ENCODE data around the gene SLC35E1.
"Not testable (repeated sequence)": the region's sequence is repeated elsewhere in the genome, so short reads cannot be mapped to it uniquely, and the experiment has no call there.

SLC35E1 gene

DNA sequence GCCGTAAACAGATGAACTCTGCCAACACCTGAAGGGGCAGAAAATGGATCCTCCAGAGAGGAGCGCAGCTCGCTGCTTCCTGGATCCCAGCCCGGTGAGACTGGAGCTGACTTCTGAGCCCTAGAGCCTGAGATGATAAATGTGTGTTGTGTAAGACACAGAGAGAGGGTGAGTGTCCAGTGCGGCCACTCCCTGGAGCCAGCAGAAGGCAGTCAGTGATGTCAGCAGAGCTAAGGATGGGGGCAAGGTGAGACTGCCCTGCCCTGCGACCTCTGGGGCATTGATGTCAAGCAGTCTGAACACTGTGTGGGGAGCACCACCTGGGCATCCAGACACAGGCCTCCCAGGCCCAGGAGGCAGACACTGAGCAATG lies 9.7 kb upstream of the SLC35E1 start:
- no peak for DNase-seq (ENCODE audit: low read depth in 2 of 2)

DNA sequence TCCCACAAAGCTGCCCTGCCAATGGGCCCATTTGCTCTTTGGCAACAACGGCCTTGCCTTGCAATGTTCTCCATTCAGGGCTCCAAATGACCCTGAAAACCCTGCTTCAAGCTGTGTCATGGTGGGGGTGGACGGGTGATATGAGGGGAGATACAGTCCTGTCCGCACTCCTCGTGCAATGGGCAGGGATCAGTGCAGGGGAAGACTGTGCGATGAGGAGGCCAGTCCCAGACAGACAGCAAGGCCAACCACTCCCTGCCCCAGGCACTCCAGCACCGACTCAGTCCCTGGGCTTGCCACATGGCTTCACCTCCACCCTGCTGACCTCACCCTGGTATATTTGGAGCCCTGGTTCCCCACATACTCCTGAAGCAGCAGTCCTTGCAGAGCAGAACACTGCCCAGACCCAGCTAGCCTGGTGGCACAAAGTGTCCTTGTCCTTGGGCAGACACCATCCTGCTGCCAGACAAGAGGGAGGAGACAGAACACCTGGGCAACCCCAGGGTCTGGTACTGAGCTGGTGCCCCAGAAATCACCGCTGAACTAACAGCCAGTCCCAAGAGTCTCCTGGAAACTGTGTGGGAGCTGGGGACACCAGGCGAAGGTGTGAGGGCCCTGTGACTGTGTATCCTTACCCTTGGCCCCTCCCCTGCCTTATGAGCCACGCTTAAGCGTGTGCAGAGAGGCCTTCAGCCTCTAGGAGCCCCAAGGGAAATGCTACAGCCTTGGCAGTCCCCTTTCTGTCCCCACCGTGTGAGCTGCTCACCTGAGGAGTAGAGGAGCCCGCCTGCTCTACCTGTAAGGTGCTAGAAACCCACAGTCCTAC lies 9.1 kb upstream of the SLC35E1 start:
- no peak for DNase-seq (ENCODE audit: low read depth in 2 of 2)

DNA sequence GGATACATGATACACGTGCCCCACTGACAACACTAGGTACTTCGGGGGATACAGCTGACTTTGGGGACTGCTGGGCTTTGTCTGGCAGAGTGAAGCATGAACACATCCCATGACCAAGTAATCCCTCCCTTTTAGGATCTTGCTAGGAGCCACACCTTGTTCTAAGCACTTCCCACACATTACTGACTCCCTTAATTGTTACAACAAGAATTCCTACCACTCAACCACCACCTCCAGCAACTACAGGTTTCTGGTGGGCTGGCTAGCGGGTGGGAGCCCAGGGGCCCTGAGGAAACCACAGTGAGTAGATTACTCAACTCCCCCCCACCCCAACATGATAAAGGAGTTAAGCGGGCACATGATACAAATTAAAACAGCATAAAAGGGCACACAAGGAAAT lies 7.2 kb upstream of the SLC35E1 start:
- no peak for DNase-seq (ENCODE audit: low read depth in 2 of 2)

DNA sequence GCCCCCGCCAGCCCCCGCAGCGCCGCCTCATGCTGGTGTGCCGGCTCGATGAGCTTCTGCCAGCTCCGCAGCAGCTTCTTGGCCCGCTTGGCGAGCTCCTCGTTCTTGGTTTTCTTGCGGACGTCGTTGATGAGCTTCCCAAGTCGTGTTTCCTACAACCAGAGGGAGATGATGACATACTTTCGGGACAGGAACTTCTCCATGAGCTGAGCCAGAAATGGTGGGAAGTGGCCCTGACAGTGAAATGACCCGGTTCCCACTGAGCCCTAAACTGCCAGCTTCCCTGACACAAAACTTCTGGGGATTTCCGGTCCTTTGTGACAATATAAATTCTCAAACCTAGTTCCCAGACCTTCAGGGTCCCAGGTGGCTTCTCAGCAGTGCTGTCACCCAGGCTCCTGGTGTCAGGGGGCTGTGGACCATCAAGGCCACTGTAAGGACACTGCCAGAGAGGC lies 5.3 kb upstream of the SLC35E1 start:
- no peak for DNase-seq (ENCODE audit: low read depth in 2 of 2)

DNA sequence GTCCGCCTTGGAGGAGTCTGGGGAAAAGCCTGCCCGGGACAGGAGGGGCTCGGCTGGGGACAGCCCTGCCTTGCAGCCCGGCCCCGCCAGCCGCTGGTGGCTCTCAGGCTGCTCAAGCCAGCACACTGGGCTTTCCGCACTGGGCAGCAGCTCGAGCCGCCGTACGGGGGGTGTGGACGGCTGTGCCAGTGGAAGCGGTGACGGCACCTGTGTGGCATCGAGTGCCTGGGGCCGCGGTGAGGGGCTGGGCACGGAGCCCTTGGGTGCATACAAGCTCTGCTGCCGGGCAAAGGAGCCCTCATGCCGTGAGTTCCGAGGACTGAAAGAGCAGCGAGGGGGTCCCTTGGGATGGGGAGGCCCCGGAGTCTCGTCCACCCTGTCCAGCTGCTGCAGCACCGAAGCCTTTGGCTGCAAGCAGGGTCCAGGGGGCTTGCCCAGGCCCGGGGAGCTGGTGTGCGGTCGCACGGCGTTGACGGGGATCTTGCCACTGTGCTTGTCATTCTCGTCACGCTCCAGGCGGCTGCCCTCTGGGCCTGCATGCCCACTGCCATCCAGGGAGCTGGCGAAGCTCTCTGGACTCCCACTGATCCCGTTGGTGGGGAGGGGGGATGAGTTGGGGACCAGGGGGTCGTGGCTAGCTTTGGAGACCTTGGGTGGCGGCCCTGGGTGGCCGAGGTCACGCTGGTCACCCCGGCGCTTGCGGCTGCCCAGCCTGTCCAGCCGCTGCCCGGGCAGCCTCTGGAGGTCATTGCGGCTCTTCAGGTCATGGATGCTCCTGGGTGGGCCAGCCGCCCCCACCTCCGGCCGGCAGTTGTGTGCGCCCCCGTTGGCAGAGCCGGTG lies 4.7 kb upstream of the SLC35E1 start:
- DNase-seq (ENCODE audit: low read depth in 2 of 2) = no peak

DNA sequence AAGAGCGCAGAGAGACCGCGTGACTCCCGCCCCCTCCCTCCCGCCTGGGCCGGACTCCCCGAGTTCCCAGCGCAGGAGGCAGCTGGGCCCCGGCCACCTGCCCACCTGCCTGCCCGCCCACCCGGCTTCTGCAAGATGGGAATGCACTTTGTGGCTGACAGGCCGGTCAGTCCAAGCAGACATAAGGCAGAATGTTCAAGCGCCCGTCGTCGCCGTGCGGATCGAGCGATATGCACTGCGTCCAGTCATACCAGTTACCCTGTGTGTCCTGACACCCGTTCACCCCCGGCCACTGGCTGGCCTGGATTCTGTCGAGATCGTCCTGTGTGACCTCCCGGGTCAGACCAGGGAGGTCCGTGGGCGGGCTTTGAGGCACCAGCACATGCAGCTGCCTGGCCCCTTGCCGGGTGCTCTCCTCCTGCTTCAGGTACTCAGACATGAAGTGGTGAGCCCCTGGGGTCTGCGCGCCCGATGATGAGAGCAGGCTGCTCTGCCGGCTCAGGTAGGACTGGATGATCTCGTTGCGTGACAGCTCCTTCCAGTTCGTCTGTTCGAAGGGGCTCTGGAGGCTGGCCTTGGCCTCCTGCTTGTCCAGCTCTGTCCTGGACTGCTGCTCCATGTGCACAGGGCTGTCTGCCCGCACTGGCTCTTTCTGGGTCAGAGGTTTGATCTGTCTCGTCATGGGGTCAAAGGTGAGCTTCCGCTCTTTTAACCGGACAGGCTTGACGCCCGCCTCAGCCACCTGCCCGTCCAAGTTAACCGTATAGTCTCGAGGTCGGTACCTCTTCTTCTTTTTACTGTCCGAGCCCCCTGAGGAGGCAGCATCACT lies 3.9 kb upstream of the SLC35E1 start:
- DNase-seq (ENCODE audit: low read depth in 2 of 2) = no peak

DNA sequence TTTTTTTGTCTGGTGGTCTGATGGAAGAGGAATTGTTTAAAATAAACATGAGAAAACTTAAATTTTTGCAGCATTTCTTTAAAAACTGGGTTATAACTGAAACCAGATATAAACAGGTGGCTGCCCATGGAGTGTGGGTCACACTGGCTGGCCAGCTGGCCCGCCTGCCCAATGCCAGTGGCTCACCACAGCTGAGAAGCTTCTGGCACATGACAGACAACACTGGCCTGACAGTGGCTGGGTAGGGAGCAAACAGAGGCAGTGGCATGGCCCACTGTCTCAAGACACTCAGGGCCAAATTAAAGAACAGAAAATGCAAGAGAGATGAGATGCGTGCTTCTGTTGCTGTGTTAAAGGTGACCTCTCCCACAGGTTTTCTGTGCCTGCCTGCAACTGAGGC lies 3.1 kb upstream of the SLC35E1 start:
- DNase-seq (ENCODE audit: low read depth in 2 of 2) = no peak

DNA sequence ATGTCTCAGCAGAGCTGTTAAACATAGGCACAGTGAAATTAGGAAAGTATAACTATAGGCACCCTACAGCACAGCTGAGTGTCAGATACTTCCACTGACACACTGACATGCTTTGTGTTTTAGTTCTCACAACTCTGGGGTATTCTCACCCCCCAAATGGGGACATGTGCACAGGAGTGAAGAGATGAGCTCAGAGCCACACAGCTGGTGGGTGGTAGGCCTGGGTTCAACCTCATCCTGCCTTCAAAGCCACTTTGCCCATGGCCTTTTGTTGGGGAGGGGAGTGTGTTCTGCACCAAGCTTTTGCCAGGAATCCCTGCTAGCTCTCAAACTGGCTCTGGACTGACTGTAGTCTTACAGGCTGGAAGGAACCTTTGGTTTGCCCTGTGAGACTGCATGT lies 1.7 kb upstream of the SLC35E1 start:
- DNase-seq (ENCODE audit: low read depth in 2 of 2) = no peak

DNA sequence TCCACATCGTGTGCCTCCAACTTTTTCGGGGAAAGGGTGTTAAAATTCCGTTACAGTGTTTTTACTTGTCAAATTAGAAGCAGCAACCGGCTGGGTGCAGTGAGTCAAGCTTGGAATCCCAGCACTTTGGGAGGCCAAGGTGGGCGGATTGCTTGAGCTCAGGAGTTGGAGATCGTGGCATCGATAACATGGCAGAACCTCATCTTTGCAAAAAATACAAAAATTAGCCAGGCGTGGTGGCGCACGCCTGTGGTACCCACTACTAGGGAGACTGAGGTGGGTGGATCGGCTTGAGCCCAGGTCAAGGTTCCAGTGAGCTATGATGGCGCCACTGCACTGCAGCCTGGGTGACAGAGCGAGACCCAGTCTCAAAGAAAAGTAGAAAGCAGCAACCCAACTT lies 1.1 kb upstream of the SLC35E1 start:
- DNase-seq (ENCODE audit: low read depth in 2 of 2) = no peak

DNA sequence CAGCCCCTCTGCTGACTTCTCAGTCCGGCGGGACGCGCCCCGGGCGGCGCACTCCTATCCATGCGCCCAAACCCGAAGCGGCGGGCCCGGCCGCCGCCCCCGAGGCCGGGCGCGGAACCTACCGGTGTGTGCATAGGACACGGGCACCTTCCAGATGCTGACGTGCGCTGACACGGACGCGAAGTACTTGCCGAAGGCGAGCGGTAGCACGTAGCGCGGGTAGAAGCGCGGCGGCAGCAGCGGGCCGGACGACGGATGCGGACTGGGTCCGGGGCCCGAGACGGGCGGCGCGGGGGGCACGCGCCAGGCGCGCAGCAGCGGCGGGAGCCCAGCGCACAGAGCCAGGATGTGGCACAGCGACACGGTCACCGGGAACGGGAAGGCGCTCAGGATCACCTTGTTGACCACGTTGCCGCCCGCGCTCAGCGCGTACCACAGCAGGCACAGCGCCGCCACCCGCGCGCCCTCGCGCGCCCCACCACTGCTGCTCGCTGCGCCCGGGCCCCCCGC lies 338 bp downstream of the SLC35E1 start:
- DNase-seq (ENCODE audit: low read depth in 2 of 2) = no peak

DNA sequence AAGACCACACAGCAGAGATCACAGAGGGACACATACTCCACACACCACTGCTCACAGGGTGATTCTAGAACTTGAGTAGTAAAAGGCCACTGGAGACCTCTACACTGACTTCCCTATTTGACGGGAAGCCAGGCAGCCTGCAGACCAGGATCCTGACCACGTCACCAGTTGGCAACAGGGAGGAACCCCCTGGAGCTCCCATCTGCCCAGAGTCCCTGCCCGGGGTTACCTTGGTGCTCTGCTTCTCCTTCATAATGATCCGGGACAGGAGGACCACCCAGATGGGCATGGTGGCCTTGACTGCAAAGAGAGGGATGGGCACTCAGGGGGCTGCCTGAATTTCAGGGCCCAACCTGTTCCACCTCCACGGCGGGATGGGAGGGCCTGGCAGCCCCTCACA lies 932 bp downstream of the SLC35E1 start:
- DNase-seq (ENCODE audit: low read depth in 2 of 2) = no peak

DNA sequence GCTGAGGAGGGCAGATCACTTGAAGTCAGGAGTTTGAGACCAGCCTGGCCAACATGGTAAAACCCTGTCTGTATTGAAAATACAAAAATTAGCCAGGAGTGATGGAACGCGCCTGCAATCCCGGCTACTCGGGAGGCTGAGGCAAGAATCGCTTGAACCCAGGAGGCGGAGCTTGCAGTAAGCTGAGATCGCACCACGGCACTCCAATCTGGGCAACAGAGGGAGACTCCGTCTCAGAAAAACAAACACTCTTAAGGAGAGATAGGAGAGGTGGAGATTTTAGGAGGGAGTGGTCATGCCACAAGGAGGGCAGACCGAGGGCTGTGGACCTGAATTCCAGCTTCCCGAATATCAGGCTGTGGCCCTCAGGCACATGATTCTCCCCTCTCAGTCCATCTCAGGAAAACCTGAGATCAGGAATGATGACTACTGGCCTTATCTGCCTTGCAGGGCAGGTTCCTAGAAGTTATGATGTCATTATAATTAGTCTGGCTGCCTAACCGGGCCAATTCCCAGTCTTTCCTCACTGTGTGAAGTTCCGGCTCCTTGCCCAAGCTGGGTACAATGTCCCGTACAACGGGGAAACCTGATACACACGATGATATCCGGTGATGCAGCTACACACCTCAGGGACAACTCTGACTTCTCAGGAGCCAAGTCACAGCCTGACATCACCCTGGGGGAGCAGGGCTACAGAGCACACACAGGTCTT lies 2.5 kb downstream of the SLC35E1 start:
- no peak for DNase-seq (ENCODE audit: low read depth in 2 of 2)

DNA sequence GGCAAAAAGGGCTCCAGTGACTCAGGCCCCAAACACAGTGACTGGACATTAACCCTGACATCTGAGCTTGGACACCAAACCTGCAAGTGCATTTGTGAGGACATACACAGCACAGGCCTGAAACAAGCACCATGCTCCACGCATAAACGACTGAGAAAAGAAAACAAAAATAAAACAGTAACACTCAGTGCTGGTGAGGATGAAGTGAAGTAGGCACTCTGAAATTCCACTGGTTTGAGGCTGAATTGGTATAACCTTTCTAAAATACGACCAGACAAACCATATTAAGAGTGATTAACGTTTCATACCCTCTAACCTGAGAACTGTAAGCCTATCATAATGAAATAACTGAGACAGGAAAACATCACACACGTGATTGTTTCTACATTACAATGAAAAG lies 5.5 kb downstream of the SLC35E1 start:
- DNase-seq (ENCODE audit: low read depth in 2 of 2) = no peak

DNA sequence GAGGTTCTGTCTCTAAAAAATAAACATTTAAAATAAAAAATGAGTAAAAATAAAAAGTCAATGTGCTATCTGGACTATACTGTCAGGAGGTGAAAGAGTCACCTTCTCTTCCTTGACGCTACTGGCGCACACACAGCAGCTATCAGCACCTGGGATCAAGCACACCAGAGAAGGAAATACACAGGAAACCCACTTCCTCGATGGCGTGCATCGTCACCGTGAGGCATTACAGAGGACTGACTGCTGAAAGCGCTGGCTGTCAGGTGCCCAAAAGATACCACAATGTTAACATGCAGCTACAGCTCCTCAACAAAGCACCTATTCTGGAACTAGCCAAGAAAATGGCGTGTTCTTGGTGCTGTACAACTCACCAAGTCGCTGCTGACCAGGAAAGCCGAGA lies 6.1 kb downstream of the SLC35E1 start:
- peak in 1 of 2 donors; percentile 62 for DNase-seq (ENCODE audit: low read depth in 2 of 2)

DNA sequence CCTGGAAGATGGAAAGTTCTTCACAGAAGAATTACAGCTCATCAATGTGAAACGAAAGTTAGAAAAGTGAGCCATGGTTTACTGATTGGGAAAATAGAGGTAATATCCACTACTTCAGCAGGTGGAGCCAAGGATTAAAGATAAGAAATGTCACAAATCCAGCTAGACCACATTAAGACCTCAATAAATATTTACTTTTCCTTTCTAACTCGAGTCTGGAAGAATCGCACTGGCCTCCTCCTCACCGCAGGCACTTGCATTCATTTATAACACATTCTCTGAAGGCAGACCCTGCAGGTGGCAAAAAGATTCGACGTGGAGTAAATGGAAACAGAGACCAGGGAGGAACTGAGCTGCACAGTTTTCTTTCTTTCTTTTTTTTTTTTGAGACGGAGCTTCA lies 7.4 kb downstream of the SLC35E1 start:
- DNase-seq (ENCODE audit: low read depth in 2 of 2) = no peak

DNA sequence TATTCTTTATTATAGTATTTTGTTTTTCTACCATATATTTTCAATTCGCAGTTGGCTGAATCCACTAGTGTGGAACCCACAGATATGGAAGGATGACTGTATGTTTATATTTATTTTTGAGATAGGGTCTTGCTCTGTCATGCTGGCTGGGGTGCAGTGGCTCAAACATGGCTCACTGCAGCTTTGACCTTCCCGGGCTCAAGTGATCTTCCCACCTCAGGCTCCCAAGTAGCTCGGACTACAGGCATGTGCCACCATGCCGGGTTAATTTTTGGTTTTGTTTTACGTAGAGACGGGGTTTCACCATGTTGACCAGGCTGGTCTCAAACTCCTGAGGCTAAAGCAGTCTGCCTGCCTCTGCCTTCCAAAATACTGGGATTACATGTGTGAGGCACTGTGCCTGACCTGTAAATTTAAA lies 9.6 kb downstream of the SLC35E1 start:
- no peak for DNase-seq (ENCODE audit: low read depth in 2 of 2)

DNA sequence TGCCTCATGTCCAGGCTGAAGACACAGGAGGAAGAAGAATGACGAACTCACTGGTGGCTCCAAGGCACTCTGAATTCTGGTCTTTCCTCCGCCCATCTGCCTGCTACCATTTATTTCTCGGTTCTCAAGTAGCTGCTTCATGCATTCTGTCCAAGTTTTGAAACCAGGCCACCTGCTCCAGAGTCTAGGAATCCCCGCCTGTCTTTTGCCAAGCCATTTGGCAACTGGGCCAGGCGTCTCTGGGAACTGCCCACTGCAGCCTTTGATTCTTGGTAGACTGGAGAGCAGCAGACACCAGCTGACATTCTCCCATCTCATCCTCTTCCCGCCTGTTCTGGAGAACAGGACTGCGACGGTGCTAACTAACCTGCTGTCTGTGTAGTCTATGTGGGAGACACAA lies 10.8 kb downstream of the SLC35E1 start:
- DNase-seq (ENCODE audit: low read depth in 2 of 2) = no peak

DNA sequence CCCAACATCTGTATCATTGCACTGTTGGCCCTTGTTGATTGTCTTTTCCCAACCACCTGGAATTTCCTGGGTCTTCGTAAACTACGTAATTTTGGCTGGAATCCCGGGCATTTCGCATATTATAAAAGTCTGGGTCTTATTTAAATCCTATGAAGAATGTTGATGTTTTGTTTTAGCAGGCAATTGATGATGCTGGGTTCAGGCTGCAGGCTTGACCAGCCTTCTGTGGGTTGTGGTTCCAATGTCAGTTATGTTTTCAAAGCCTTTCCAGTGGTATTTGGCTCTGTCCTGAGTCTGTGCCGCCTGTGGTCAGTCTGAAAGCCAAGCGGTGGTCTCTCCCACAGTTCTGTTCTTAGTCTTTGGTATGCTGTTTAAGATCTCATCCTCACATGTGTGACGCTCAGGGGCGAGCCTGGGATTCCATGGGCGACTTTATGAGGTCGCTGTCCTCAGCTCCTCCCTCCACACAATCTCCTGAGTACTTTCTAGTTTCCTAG lies 12.4 kb downstream of the SLC35E1 start:
- no peak for DNase-seq (ENCODE audit: low read depth in 2 of 2)

DNA sequence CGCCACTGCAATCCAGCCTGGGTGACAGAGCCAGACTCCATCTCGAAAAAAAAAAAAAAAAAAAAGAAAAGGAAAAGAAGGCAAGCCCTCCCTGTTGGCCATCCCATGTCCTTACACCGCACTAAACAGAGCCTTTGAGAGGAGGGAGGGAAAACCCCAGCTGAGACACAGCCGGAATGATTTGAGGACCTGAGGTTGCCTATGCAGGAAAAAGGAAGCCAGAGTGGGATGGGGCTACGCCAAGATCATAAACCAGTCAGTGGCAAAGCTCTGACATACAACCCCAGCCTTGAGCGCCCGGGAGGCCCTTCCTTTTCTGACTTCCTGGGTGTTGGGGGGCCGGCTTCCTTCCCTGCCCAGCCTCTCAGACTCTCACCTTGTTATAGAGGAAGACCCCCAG lies 17.4 kb downstream of the SLC35E1 start:
- no peak for DNase-seq (ENCODE audit: low read depth in 2 of 2)

DNA sequence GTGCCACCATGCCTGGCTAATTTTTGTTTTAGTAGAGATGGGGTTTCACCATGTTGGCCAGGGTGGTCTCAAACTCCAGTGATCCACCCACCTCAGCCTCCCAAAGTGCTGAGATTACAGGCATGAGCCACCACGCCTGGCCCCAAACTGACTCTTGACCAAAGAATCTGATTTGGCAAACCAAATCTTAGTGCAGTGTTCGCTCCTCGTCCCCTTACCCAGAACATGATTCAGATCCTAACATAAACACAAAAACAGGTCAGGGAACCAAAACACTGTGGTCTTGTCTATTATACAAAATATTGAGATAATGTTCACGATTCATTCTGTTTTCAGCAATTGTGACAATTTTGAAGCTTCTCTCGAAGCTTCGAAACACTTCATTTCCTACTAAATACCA lies 20.3 kb downstream of the SLC35E1 start:
- DNase-seq (ENCODE audit: low read depth in 2 of 2) = not testable (repeated sequence)

DNA sequence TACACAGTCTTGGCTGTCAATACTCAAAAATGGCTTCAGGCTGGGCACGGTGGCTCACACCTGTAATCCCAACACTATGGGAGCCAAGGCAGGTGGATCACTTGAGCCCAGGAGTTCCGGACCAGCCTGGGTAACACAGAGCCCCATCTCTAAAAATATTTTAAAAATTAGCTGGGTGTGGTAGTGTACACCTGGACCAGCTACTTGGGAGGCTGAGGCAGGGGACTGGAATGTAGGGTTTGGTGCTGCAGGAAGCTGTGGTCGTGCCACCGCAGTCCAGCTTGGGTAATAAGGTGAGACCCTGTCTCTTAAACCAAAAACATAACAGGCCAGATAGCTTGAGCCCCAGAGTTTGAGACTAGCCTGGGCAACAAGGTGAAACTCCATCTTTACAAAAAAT lies 23.3 kb downstream of the SLC35E1 start:
- no peak for DNase-seq (ENCODE audit: low read depth in 2 of 2)
